ENCODE measurements around the gene LAMA3. TPM values are rescaled to one million over a fixed set of nuclear protein-coding genes. Genes with fewer than 3 reads are reported as not detected.
A peak's percentile ranks its signal among the peaks of the same experiment; 100 is the strongest.

The LAMA3 gene
- total RNA-seq, 1 donor from 2014 or later, result not detected

GRCh38 chr18:23894661-23895175, 205.5 kb downstream of the LAMA3 start:
- no peaks in the 10 kb centered on the region for H3K36me3 Mint-ChIP-seq (ENCODE audit: low read depth)
- no peak overlapping the region for H3K27ac Mint-ChIP-seq
- no peaks in the 10 kb centered on the region for H3K4me1 Mint-ChIP-seq (ENCODE audit: low read depth)
- intact Hi-C loops (cut with micrococcal nuclease), result no loop called here
- no peak overlapping the region for H3K4me3 Mint-ChIP-seq
- DNase-seq (ENCODE audit: low spot score), result no peak
- no peaks in the 10 kb centered on the region for H3K9me3 Mint-ChIP-seq
- H3K27me3 Mint-ChIP-seq (ENCODE audit: insufficient read depth), result peaks cover 6% of the 10 kb centered on the region

GRCh38 chr18:23897291-23897690, 208.0 kb downstream of the LAMA3 start:
- H3K27me3 Mint-ChIP-seq (ENCODE audit: insufficient read depth), result peaks cover 6% of the 10 kb centered on the region
- no peaks in the 10 kb centered on the region for H3K4me1 Mint-ChIP-seq (ENCODE audit: low read depth)
- no peaks in the 10 kb centered on the region for H3K9me3 Mint-ChIP-seq
- DNase-seq (ENCODE audit: low spot score), result no peak
- no peak overlapping the region for H3K4me3 Mint-ChIP-seq
- intact Hi-C loops (cut with micrococcal nuclease), result no loop called here
- H3K36me3 Mint-ChIP-seq (ENCODE audit: low read depth), result no peaks in the 10 kb centered on the region
- H3K27ac Mint-ChIP-seq, result no peak overlapping the region

DNA sequence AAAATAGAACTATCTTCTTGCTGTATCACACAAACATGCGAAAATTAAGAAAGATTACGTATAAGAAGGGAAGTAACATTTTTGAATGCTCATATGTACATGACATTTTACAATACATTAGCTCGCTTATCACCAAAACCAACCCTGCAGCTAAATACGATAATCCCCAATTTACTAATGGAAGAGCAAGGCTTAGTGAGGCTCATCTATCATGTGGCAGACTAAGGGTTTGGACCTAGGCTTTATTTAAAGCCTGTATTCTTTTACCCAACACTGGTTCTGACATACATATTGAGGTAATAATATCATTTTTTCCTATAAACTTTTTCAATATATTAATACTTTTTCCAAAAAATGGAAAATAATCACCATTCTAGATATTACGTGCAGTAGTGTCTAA, 208.5 kb downstream of the LAMA3 start:
- Mint-ChIP-seq H3K4me1 (ENCODE audit: low read depth) (no peaks in the 10 kb centered on the region), H3K36me3 (ENCODE audit: low read depth) (no peaks in the 10 kb centered on the region), H3K27me3 (ENCODE audit: insufficient read depth) (peaks cover 6% of the 10 kb centered on the region), H3K27ac (no peak overlapping the region), H3K4me3 (no peak overlapping the region), H3K9me3 (no peaks in the 10 kb centered on the region)
- intact Hi-C loops (cut with micrococcal nuclease), result no loop called here
- no peak for DNase-seq (ENCODE audit: low spot score)

GRCh38 chr18:23900994-23901393, 211.7 kb downstream of the LAMA3 start:
- Mint-ChIP-seq H3K9me3 (no peaks in the 10 kb centered on the region), H3K4me3 (no peak overlapping the region), H3K4me1 (ENCODE audit: low read depth) (no peaks in the 10 kb centered on the region), H3K27me3 (ENCODE audit: insufficient read depth) (peaks cover 2% of the 10 kb centered on the region), H3K27ac (no peak overlapping the region), H3K36me3 (ENCODE audit: low read depth) (no peaks in the 10 kb centered on the region)
- intact Hi-C loops (cut with micrococcal nuclease), result no loop called here
- DNase-seq (ENCODE audit: low spot score), result no peak

DNA sequence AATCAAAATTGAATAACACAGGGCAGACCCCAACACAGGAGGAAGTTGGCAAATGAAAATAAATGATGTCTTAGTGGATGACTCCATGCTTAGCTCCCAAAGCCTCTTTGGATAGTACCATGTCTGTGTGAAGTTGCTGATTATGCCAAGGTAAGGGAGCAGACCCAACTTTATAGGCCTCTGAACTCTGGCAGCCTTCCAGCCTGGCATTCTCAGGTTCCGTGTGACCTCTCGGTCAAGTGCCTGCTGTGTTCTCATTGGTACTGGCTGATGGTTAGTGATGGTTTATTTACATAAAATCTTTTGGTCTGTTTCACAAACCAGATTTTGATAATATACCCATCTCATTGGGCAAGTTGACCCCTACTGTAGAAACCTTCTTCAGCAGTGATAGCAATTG, 213.1 kb downstream of the LAMA3 start:
- no peaks in the 10 kb centered on the region for H3K4me1 Mint-ChIP-seq (ENCODE audit: low read depth)
- intact Hi-C loops (cut with micrococcal nuclease), result no loop called here

DNA sequence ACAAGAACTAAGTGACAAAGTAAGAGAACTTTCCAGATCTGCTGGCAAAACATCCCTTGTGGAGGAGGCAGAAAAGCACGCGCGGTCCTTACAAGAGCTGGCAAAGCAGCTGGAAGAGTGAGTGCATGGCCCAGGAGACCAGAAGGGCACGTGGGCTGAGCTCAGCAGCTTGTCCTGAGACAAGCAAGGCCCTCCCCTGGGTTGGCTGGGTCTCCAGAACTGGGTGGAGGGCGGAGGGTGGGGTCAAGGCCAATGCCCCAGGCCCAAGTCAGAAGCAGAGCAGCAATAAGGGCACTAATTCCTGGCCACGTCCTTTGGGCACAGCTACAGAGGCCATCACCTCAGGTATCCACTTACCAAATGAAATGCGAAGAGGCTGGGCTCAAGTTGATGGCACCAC, 214.7 kb downstream of the LAMA3 start:
- Mint-ChIP-seq H3K4me1 (ENCODE audit: low read depth) (no peaks in the 10 kb centered on the region), H3K4me3 (no peak overlapping the region), H3K27me3 (ENCODE audit: insufficient read depth) (peaks cover 7% of the 10 kb centered on the region), H3K27ac (no peak overlapping the region), H3K36me3 (ENCODE audit: low read depth) (no peaks in the 10 kb centered on the region), H3K9me3 (no peaks in the 10 kb centered on the region)
- no peak for DNase-seq (ENCODE audit: low spot score)
- intact Hi-C loops (cut with micrococcal nuclease), result no loop called here

More for the DNA sequence above, 213.1 kb downstream of the LAMA3 start:
- Mint-ChIP-seq H3K9me3 (no peaks in the 10 kb centered on the region), H3K4me3 (no peak overlapping the region), H3K27me3 (ENCODE audit: insufficient read depth) (peaks cover 2% of the 10 kb centered on the region), H3K36me3 (ENCODE audit: low read depth) (no peaks in the 10 kb centered on the region), H3K27ac (no peak overlapping the region)
- DNase-seq (ENCODE audit: low spot score), result no peak

DNA sequence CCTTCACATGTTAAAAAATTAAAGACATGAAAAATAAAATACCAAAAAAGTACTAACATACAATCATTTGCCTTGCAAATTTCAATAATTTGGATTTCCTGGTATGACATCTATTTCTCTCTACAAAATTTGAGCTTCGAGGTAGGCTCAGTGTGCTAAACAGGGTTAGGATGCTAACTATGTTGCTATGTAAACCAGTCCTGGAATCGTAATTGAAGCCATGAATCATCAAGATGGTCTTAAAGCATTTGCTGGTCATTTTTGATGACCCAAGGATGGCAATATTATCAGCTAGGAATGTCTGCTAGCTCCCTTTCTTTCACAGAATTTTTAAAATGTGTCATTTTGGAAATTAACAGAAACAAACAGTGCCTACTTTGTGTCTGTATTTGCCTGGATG, 217.4 kb downstream of the LAMA3 start:
- Mint-ChIP-seq H3K27ac (no peak overlapping the region), H3K9me3 (no peaks in the 10 kb centered on the region), H3K4me1 (ENCODE audit: low read depth) (no peaks in the 10 kb centered on the region), H3K36me3 (ENCODE audit: low read depth) (no peaks in the 10 kb centered on the region), H3K27me3 (ENCODE audit: insufficient read depth) (peaks cover 7% of the 10 kb centered on the region), H3K4me3 (no peak overlapping the region)
- intact Hi-C loops (cut with micrococcal nuclease), result no loop called here
- DNase-seq (ENCODE audit: low spot score), result no peak

DNA sequence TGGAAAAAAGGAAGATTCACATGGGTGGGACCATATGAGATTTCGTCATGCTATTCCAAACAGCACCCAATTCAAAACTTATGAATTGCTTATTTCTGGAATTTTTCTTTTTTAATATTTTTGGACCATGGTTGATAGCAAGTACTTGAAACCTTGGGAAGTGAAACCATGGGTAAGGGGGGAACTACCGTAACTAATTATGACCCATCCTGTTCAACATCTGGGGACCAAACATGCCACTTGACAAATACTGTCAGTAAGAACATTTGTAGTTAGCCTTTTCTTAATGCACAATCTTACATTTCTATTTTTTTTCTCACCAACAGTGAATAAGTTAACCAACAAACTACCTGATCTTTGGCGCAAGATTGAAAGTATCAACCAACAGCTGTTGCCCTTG, 219.6 kb downstream of the LAMA3 start:
- intact Hi-C loops (cut with micrococcal nuclease), result no loop called here
- Mint-ChIP-seq H3K27ac (no peak overlapping the region), H3K9me3 (no peaks in the 10 kb centered on the region), H3K27me3 (ENCODE audit: insufficient read depth) (peaks cover 7% of the 10 kb centered on the region), H3K36me3 (ENCODE audit: low read depth) (no peaks in the 10 kb centered on the region), H3K4me3 (no peak overlapping the region), H3K4me1 (ENCODE audit: low read depth) (no peaks in the 10 kb centered on the region)
- no peak for DNase-seq (ENCODE audit: low spot score)

DNA sequence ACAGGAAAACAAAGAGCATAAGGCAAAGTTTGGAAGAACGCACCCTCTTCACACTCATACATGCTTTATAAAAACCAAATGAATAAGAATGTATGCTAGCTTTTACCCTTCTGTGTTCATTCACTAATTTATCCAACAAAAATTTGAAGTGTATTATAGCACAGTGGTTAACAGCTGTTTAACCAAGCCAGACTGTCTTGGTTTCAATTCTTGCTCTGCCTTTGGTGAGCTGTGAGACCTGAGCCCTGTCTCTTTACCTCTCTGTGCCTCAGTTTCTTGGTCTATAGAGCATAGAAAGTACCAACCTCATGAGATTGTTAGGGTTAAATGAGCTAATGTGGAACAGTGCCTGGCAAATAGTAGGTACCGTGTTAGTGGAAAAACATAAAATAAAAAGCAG, 220.8 kb downstream of the LAMA3 start:
- intact Hi-C loops (cut with micrococcal nuclease), result no loop called here
- Mint-ChIP-seq H3K4me1 (ENCODE audit: low read depth) (no peaks in the 10 kb centered on the region), H3K27me3 (ENCODE audit: insufficient read depth) (peaks cover 7% of the 10 kb centered on the region), H3K4me3 (no peak overlapping the region), H3K36me3 (ENCODE audit: low read depth) (no peaks in the 10 kb centered on the region), H3K9me3 (no peaks in the 10 kb centered on the region), H3K27ac (no peak overlapping the region)
- no peak for DNase-seq (ENCODE audit: low spot score)

- H3K27me3 Mint-ChIP-seq (ENCODE audit: insufficient read depth), result peaks cover 10% of the 10 kb centered on the region
- DNase-seq (ENCODE audit: low spot score), result no peak
- H3K36me3 Mint-ChIP-seq (ENCODE audit: low read depth), result no peaks in the 10 kb centered on the region
- no peaks in the 10 kb centered on the region for H3K4me1 Mint-ChIP-seq (ENCODE audit: low read depth)
- H3K4me3 Mint-ChIP-seq, result no peak overlapping the region
- no peak overlapping the region for H3K27ac Mint-ChIP-seq
- intact Hi-C loops (cut with micrococcal nuclease), result no loop called here
- no peaks in the 10 kb centered on the region for H3K9me3 Mint-ChIP-seq
Measured at GRCh38 chr18:23912356-23912755, 223.1 kb downstream of the LAMA3 start.

- Mint-ChIP-seq H3K4me3 (no peak overlapping the region), H3K36me3 (ENCODE audit: low read depth) (no peaks in the 10 kb centered on the region), H3K27ac (no peak overlapping the region), H3K4me1 (ENCODE audit: low read depth) (peaks cover 18% of the 10 kb centered on the region), H3K27me3 (ENCODE audit: insufficient read depth) (peaks cover 26% of the 10 kb centered on the region), H3K9me3 (no peaks in the 10 kb centered on the region)
- intact Hi-C loops (cut with micrococcal nuclease), result no loop called here
- DNase-seq (ENCODE audit: low spot score), result no peak
Measured at GRCh38 chr18:23916338-23916737, 227.1 kb downstream of the LAMA3 start.

DNA sequence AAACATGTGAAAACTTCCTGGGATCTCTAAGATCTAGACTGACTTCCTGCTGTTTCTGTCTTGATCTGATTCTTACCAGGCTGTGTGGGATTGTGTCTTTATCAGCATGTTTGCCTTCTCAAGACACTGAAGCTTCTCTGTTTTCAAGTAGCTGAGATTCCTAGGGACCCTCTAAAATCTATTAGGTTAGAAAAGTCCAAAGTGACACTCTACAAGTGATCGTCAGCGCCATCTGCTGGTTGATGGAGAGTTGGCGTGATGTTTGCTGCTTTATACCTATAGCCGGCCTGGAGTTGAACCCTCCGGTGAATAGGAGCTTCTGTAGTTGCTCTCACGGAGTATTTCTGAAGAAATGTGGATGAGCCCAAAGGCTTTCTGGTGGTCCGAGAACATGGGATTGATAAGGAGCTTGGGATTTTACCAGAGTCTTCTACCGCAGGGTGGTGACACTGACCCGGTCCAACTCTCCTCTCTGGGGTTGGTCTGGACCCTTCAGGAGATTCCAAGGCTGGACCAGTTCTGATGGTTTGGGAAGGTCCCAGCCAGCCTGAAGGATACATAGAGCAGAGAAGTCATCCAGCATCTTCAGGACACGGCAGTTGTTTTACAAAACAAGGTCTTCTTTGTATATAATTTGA, 229.3 kb downstream of the LAMA3 start:
- Mint-ChIP-seq H3K36me3 (ENCODE audit: low read depth) (no peaks in the 10 kb centered on the region), H3K27me3 (ENCODE audit: insufficient read depth) (peaks cover 26% of the 10 kb centered on the region), H3K9me3 (no peaks in the 10 kb centered on the region), H3K27ac (no peak overlapping the region), H3K4me3 (no peak overlapping the region), H3K4me1 (ENCODE audit: low read depth) (peaks cover 29% of the 10 kb centered on the region)
- intact Hi-C loops (cut with micrococcal nuclease), result loop anchor here (1.0 to 2.0 kb wide), 7 partner anchors 94 to 420 kb away; no protein-coding TSS in a partner anchor
- DNase-seq (ENCODE audit: low spot score), result peak; percentile 54

GRCh38 chr18:23920054-23920453, 230.8 kb downstream of the LAMA3 start:
- H3K4me3 Mint-ChIP-seq, result no peak overlapping the region
- no peak overlapping the region for H3K27ac Mint-ChIP-seq
- H3K9me3 Mint-ChIP-seq, result no peaks in the 10 kb centered on the region
- H3K27me3 Mint-ChIP-seq (ENCODE audit: insufficient read depth), result peaks cover 26% of the 10 kb centered on the region
- H3K4me1 Mint-ChIP-seq (ENCODE audit: low read depth), result peaks cover 29% of the 10 kb centered on the region
- DNase-seq (ENCODE audit: low spot score), result no peak
- H3K36me3 Mint-ChIP-seq (ENCODE audit: low read depth), result no peaks in the 10 kb centered on the region
- intact Hi-C loops (cut with micrococcal nuclease), result no loop called here
